IMR-90 (cell line): Measurements from ENCODE around the gene SENP5. TPM values are rescaled to one million over a fixed set of nuclear protein-coding genes. Genes with fewer than 3 reads are reported as not detected.

Experiments used
- ATAC-seq: fragments of 200-7000 bp; cut with Tn5 transposase; 2 replicates; pipeline ENCODE4 v1.9.1; 2020; ENCODE audit warnings: low read depth, mild to moderate bottlenecking, moderate library complexity
- BruUV-seq: library from RNA; stranded (reverse); fragments of 400-500 nt; replicated peaks from 2 replicates; lab custom pipeline; 2021; lab: Mats Ljungman, UMichigan
- CTCF ChIA-PET: fragments of 300-600 bp; formaldehyde crosslinking; extraction: SDS; loops from one replicate; lab custom pipeline; 2021; ENCODE audit warnings: antibody characterized with exemption; lab: Yijun Ruan, JAX
- POLR2A ChIA-PET: fragments of 300-600 bp; sonication (Branson Sonifier 250); formaldehyde crosslinking; loops from one replicate; lab custom pipeline; 2022; ENCODE audit warnings: antibody characterized with exemption; ENCODE audit not compliant: unreplicated experiment; lab: Charles Lee
- DNase-seq: peaks from one replicate; pipeline ENCODE4 v3.0.0; 2013
- H2AFZ ChIP-seq: replicated peaks from 2 replicates; pipeline ENCODE3; 2013; ENCODE audit warnings: low read length, mild to moderate bottlenecking; ENCODE audit not compliant: poor library complexity
- H2AK5ac ChIP-seq: 2 replicates; pipeline ENCODE4 v1.6.1; 2013; ENCODE audit warnings: low read depth, low read length, inconsistent platforms
- H2AK9ac ChIP-seq: replicated peaks from 2 replicates; pipeline ENCODE3; 2013; ENCODE audit warnings: mild to moderate bottlenecking, low read depth, low read length, moderate library complexity; ENCODE audit not compliant: poor library complexity
- H2BK120ac ChIP-seq: 2 replicates; pipeline ENCODE4 v1.6.1; 2013; ENCODE audit warnings: low read depth, low read length, inconsistent platforms
- H2BK15ac ChIP-seq: 3 replicates; pipeline ENCODE4 v1.6.1; 2013; ENCODE audit warnings: low read depth, low read length, inconsistent platforms
- H2BK20ac ChIP-seq: 2 replicates; pipeline ENCODE4 v1.6.1; 2013; ENCODE audit warnings: low read depth, mild to moderate bottlenecking, inconsistent platforms, low read length, moderate library complexity
- H2BK5ac ChIP-seq: 2 replicates; pipeline ENCODE4 v1.6.1; 2013; ENCODE audit warnings: mild to moderate bottlenecking, low read depth, low read length, inconsistent platforms; ENCODE audit not compliant: poor library complexity, severe bottlenecking
- H3K14ac ChIP-seq: replicated peaks from 2 replicates; pipeline ENCODE4 v1.6.1; 2013; ENCODE audit warnings: low read depth, low read length, inconsistent platforms
- H3K18ac ChIP-seq: 2 replicates; pipeline ENCODE4 v1.6.1; 2013; ENCODE audit warnings: low read depth, low read length, control low read depth
- H3K23ac ChIP-seq: 2 replicates; pipeline ENCODE4 v1.6.1; 2013; ENCODE audit warnings: low read depth, low read length, inconsistent platforms
- H3K27ac ChIP-seq: 2 replicates; pipeline ENCODE4 v1.5.1; 2013; ENCODE audit warnings: mild to moderate bottlenecking, control low read depth, low read length; ENCODE audit not compliant: insufficient read depth
- H3K27me3 ChIP-seq: 2 replicates; pipeline ENCODE4 v1.6.1; 2013; ENCODE audit warnings: low read length; ENCODE audit not compliant: control insufficient read depth, insufficient read depth
- H3K36me3 ChIP-seq: 2 replicates; pipeline ENCODE4 v1.6.1; 2013; ENCODE audit warnings: low read length, mixed read lengths; ENCODE audit not compliant: control insufficient read depth, insufficient read depth
- H3K4ac ChIP-seq: 2 replicates; pipeline ENCODE4 v1.6.1; 2013; ENCODE audit warnings: low read depth, low read length, inconsistent platforms
- H3K4me1 ChIP-seq: 2 replicates; pipeline ENCODE4 v1.6.1; 2013; ENCODE audit warnings: low read length, mixed read lengths; ENCODE audit not compliant: control insufficient read depth, insufficient read depth
- H3K4me2 ChIP-seq: 2 replicates; pipeline ENCODE4 v1.6.1; 2013; ENCODE audit warnings: low read depth, mild to moderate bottlenecking, control low read depth, low read length, moderate library complexity
- H3K4me3 ChIP-seq: 2 replicates; pipeline ENCODE4 v1.5.1; 2013; ENCODE audit warnings: low read depth, mild to moderate bottlenecking, control low read depth, low read length, moderate library complexity; ENCODE audit not compliant: insufficient read depth
- H3K56ac ChIP-seq: 2 replicates; pipeline ENCODE4 v1.6.1; 2013; ENCODE audit warnings: low read length, inconsistent platforms; ENCODE audit not compliant: insufficient read depth; ENCODE audit errors: extremely low read depth
- H3K79me1 ChIP-seq, 2 experiments: 2 replicates each; pipeline ENCODE4 v1.6.1; 2013; ENCODE audit warnings: low read length in 2 of 2, inconsistent platforms in 1 of 2, low read depth in 1 of 2
- H3K9ac ChIP-seq: 2 replicates; pipeline ENCODE4 v1.6.1; 2013; ENCODE audit warnings: low read depth, low read length, control low read depth
- H3K9me1 ChIP-seq: 2 replicates; pipeline ENCODE4 v1.6.1; 2013; ENCODE audit warnings: low read length, inconsistent platforms; ENCODE audit not compliant: insufficient read depth
- H3K9me3 ChIP-seq: 2 replicates; pipeline ENCODE4 v1.6.1; 2013; ENCODE audit warnings: low read length; ENCODE audit not compliant: control insufficient read depth, insufficient read depth
- H4K20me1 ChIP-seq: 2 replicates; pipeline ENCODE4 v1.6.1; 2013; ENCODE audit warnings: low read length, inconsistent platforms; ENCODE audit not compliant: insufficient read depth
- H4K5ac ChIP-seq: 2 replicates; pipeline ENCODE4 v1.6.1; 2013; ENCODE audit warnings: mild to moderate bottlenecking, low read depth, low read length, control low read depth
- H4K8ac ChIP-seq, 2 experiments: 2 replicates each; pipeline ENCODE4 v1.6.1; 2013; ENCODE audit warnings: low read depth in 2 of 2, low read length in 2 of 2, control low read depth in 1 of 2, inconsistent platforms in 1 of 2
- H4K91ac ChIP-seq: 2 replicates; pipeline ENCODE4 v1.6.1; 2013; ENCODE audit warnings: low read depth, low read length, inconsistent platforms; ENCODE audit not compliant: insufficient read depth
- BHLHE40 ChIP-seq: fragments of 150-350 bp; IDR thresholded peaks from 2 replicates; pipeline ENCODE4 v1.6.1; 2016; ENCODE audit warnings: mild to moderate bottlenecking, low read depth, low read length
- CEBPB ChIP-seq: IDR thresholded peaks from 2 replicates; pipeline ENCODE4 v1.6.1; 2012; ENCODE audit warnings: low read depth, low read length, improper control_type of control experiment
- CHD1 ChIP-seq: IDR thresholded peaks from 2 replicates; pipeline ENCODE4 v1.6.1; 2012; ENCODE audit warnings: low read depth, low read length, improper control_type of control experiment
- ELK1 ChIP-seq: fragments of 150-350 bp; IDR thresholded peaks from 2 replicates; pipeline ENCODE4 v1.6.1; 2016; ENCODE audit warnings: low read depth, mild to moderate bottlenecking, low read length, moderate library complexity, borderline replicate concordance
- FOS ChIP-seq: fragments of 150-350 bp; IDR thresholded peaks from 2 replicates; pipeline ENCODE4 v1.6.1; 2016; ENCODE audit warnings: low read depth, low read length
- MAFK ChIP-seq: IDR thresholded peaks from 2 replicates; pipeline ENCODE4 v1.6.1; 2012; ENCODE audit warnings: low read depth, low read length, improper control_type of control experiment
- MAZ ChIP-seq: IDR thresholded peaks from 2 replicates; pipeline ENCODE4 v1.6.1; 2012; ENCODE audit warnings: low read depth, mild to moderate bottlenecking, low read length, improper control_type of control experiment, moderate library complexity, borderline replicate concordance
- MXI1 ChIP-seq: IDR thresholded peaks from 2 replicates; pipeline ENCODE4 v1.6.1; 2012; ENCODE audit warnings: low read depth, mild to moderate bottlenecking, low read length, moderate library complexity, borderline replicate concordance
- NFE2L2 ChIP-seq: fragments of 150-350 bp; IDR thresholded peaks from 2 replicates; pipeline ENCODE4 v1.6.1; 2016; ENCODE audit warnings: low read depth, mild to moderate bottlenecking, low read length
- POLR2A ChIP-seq: IDR thresholded peaks from 2 replicates; pipeline ENCODE4 v1.6.1; 2012; ENCODE audit warnings: mild to moderate bottlenecking, low read depth, low read length
- RAD21 ChIP-seq: IDR thresholded peaks from 2 replicates; pipeline ENCODE4 v1.6.1; 2012; ENCODE audit warnings: low read length, improper control_type of control experiment
- RCOR1 ChIP-seq: IDR thresholded peaks from 2 replicates; pipeline ENCODE4 v1.6.1; 2012; ENCODE audit warnings: mild to moderate bottlenecking, low read length, improper control_type of control experiment; ENCODE audit not compliant: insufficient replicate concordance
- RFX5 ChIP-seq: IDR thresholded peaks from 2 replicates; pipeline ENCODE4 v1.8.0; 2012; ENCODE audit warnings: low read depth, mild to moderate bottlenecking, low read length, moderate library complexity
- SMC3 ChIP-seq: fragments of 150-350 bp; IDR thresholded peaks from 2 replicates; pipeline ENCODE4 v1.6.1; 2016; ENCODE audit warnings: low read depth, mild to moderate bottlenecking, antibody characterized with exemption, low read length, moderate library complexity
- USF2 ChIP-seq: fragments of 150-350 bp; IDR thresholded peaks from 2 replicates; pipeline ENCODE4 v1.6.1; 2017; ENCODE audit warnings: mild to moderate bottlenecking, antibody characterized with exemption, low read length, low read depth
- WGBS, 2 experiments: methylation state at CpG; one replicate each; pipeline versions ENCODE4 v1.1.5 to v1.1.7; 2013; ENCODE audit warnings: missing lambda C conversion rate in 2 of 2; ENCODE audit not compliant: insufficient read length in 1 of 2; ENCODE audit errors: extremely low coverage in 2 of 2; 5-methylcytosine and 5-hydroxymethylcytosine counted together
- dilution Hi-C: fragments of 300-500 bp; cut with HindIII; formaldehyde crosslinking; loops from one replicate; pipeline ENCODE4 v1.14.3; 2018; ENCODE audit warnings: low sequenced_read_pairs; ENCODE audit not compliant: unreplicated experiment
- in situ Hi-C: fragments of 300-500 bp; cut with MboI; formaldehyde crosslinking; loops from 3 replicates; pipeline ENCODE4 v1.14.3; 2019; ENCODE audit warnings: low sequenced_read_pairs, inconsistent platforms, mixed read lengths
- intact Hi-C: fragments of 100-400 bp; cut with micrococcal nuclease; formaldehyde crosslinking; loops from 2 replicates; pipeline ENCODE4 v1.10.0; 2022
- polyA plus RNA-seq, 3 experiments: library from polyadenylated mRNA; depleted of rRNA; stranded (reverse); fragments of >200 nt; gene quantifications; 2 replicates each; pipeline ENCODE4 v1.2.3, GENCODE V29; 2012; ENCODE audit warnings: low replicate concordance in 1 of 3
- total RNA-seq: library from RNA; depleted of rRNA; stranded (reverse); fragments of >200 nt; gene quantifications from 2 replicates; pipeline ENCODE4 v1.2.3, GENCODE V29; 2012

Gene SENP5
- total and polyA plus RNA-seq, 2 of the 4 experiments (the other 2 are of a cell fraction): 7.4 to 44.4 TPM

- peak overlapping the region; percentile 19 for H2AFZ ChIP-seq
- BruUV-seq: no TSS peak
Measured at GRCh38 chr3:196967412-196968232, 99.9 kb downstream of the SENP5 start.

More at GRCh38 chr3:196967412-196968232, 99.9 kb downstream of the SENP5 start:
- H2AK5ac ChIP-seq: no peak overlapping the region
- no peak for ATAC-seq
- 32% methylated on average over 14 of the region's 35 CpGs; no CpG with 5 or more reads in 1 of the 2 experiments for WGBS, 2 experiments
- no peaks in the 10 kb centered on the region for H3K79me1 ChIP-seq
- H3K27ac ChIP-seq: no peak overlapping the region
- H3K4me1 ChIP-seq: peaks cover 4% of the 10 kb centered on the region
- H3K9me3 ChIP-seq: no peaks in the 10 kb centered on the region
- POLR2A ChIA-PET: no interaction called here
- H3K27me3 ChIP-seq: peaks cover 41% of the 10 kb centered on the region
- no peak overlapping the region for H3K56ac ChIP-seq
- H2BK120ac ChIP-seq: no peak overlapping the region
- in situ Hi-C loops (loop anchor here (25.0 kb wide), 1 partner anchor 355 kb away; no protein-coding TSS in a partner anchor), dilution Hi-C loops (no loop called here), intact Hi-C loops (no loop called here)
- no peak overlapping the region for H2BK15ac ChIP-seq
- H2AK9ac ChIP-seq: no peak overlapping the region
- H3K36me3 ChIP-seq: no peaks in the 10 kb centered on the region
- CTCF ChIA-PET: no interaction called here
- no peak overlapping the region for H4K5ac ChIP-seq
- no peak overlapping the region for H3K4me3 ChIP-seq
- no peak overlapping the region; the same call in 1 of the 2 replicates for H3K4me2 ChIP-seq
- no peaks in the 10 kb centered on the region for H3K9me1 ChIP-seq
- no peak overlapping the region for H4K8ac ChIP-seq
- no peaks in the 10 kb centered on the region for H4K20me1 ChIP-seq
- H2BK20ac ChIP-seq: no peak overlapping the region
- H3K18ac ChIP-seq: no peak overlapping the region
- no peak overlapping the region for H3K9ac ChIP-seq
- TF ChIP-seq RAD21 (no peak), POLR2A (no peak), SMC3 (no peak), FOS (no peak), ELK1 (no peak), RCOR1 (no peak), BHLHE40 (no peak), CHD1 (no peak), USF2 (no peak), MAZ (no peak), CEBPB (no peak), NFE2L2 (no peak), MAFK (no peak), MXI1 (no peak), RFX5 (no peak)
- H3K23ac ChIP-seq: no peak overlapping the region
- no peak overlapping the region for H4K91ac ChIP-seq
- no peak overlapping the region for H2BK5ac ChIP-seq
- H3K14ac ChIP-seq: no peak overlapping the region
- no peak overlapping the region for H3K4ac ChIP-seq
- no peak for DNase-seq
